ENCODE results near the gene INPPL1. TPM values are rescaled to one million over a fixed set of nuclear protein-coding genes. Genes with fewer than 3 reads are reported as not detected.

The INPPL1 gene
- total and polyA plus RNA-seq, 2 of the 13 experiments (the other 11 are each of a cell fraction or from before 2014, with no cell fraction given) = 29.1 to 66.9 TPM

GRCh38 chr11:72209101-72209500, 15.5 kb upstream of the INPPL1 start (continued):
- TF ChIP-seq MLLT10 (CRISPR knock-in tag; IDR thresholded peaks at IDR 0.05) = no peak
- TF ChIP-seq ZNF251 (CRISPR knock-in tag; IDR thresholded peaks at IDR 0.05) = no peak

DNA sequence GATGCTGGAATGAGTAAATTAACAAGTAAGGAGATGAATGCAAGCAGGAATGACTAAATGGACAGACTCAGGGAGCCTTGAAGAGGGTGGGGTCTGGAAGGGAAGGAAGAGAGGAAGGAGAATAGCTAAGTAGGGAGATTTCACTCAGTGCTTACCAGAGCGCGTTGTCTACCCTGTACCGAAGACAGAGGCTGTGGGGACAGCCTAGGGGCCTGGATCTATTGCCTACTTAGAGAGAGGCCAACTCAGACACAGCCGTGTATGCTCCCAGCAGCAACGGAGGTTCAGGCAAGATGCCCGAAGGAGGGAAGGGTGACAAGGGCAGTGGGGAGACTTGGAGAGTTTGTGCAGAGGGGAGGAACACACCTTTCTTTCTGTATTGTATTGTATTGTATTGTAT, 7.9 kb upstream of the INPPL1 start, which contains the start of gene FOLR2:
Gene FOLR2, plus strand, starts transcription at position 157 of the 400 bp plus-strand sequence. CDS start 1,791 bp downstream, outside the sequence.
- intact Hi-C loops (cut with micrococcal nuclease; ENCODE audit: unreplicated experiment) = no loop called here
- ChIA-PET CTCF (ENCODE audit: low intra/inter-chr PET ratio, low total read pairs) (no interaction called here), POLR2A (no interaction called here)
- FAIRE-seq (no peak), ATAC-seq (no peak), DNase-seq (ENCODE audit: low spot score) (no peak)
- Histone ChIP-seq H3K4me2 (ENCODE audit: low read depth, low read length) (no peak within 1 kb of the TSS), H3K27me3 (ENCODE audit: control insufficient read depth in 1 of 2, insufficient read depth in 2 of 2, low read length in 2 of 2) (peaks cover 3 to 26% of the 10 kb centered on the region in 2 experiments; a peak in 3 of 5 replicates), H3K4me1 (ENCODE audit: insufficient read depth, low read length) (peaks cover 6% of the 10 kb centered on the region), H3K9ac (ENCODE audit: insufficient read depth, low read depth, low read length) (no peak within 1 kb of the TSS), H4K20me1 (ENCODE audit: insufficient read depth, low read length) (no peaks in the 10 kb centered on the region), H3K9me3 (ENCODE audit: low read length) (no peaks in the 10 kb centered on the region), H3K36me3 (replicated peaks in 1 of 2; ENCODE audit: control insufficient read depth in 1 of 2, insufficient read depth in 2 of 2, low read length in 2 of 2) (no peaks in the 10 kb centered on the region), H3K27ac (ENCODE audit: extremely low read length, insufficient read depth, low read length) (no peak within 1 kb of the TSS), H3K79me2 (ENCODE audit: insufficient read depth, low read length) (no peaks in the 10 kb centered on the region), H3K4me3 (replicated peaks in 1 of 3; ENCODE audit: insufficient read depth in 1 of 3, low read depth in 2 of 3, low read length in 3 of 3) (no peak within 1 kb of the TSS), H2AFZ (ENCODE audit: low read length) (no peak within 1 kb of the TSS)
- in situ Hi-C loops (cut with HindIII; ENCODE audit: extremely low pct_ligation_motif_present, low pct_unique_long_range_greater_than_20kb) = no loop called here
- 50% methylated on average over 6 of the region's 6 CpGs for WGBS (ENCODE audit: low lambda C conversion rate)
- no TSS peak for BruUV-seq (replicated peaks)
- TF ChIP-seq HBP1 (CRISPR knock-in tag; IDR thresholded peaks at IDR 0.05; ENCODE audit: low read depth) (no peak), HOXA3 (CRISPR knock-in tag; IDR thresholded peaks at IDR 0.05) (no peak), MED8 (CRISPR knock-in tag; IDR thresholded peaks at IDR 0.05; ENCODE audit: insufficient replicate concordance) (no peak), ZFP36L1 (CRISPR knock-in tag; IDR thresholded peaks at IDR 0.05) (no peak), DZIP1 (CRISPR knock-in tag; IDR thresholded peaks at IDR 0.05) (no peak), ZNF124 (CRISPR knock-in tag; IDR thresholded peaks at IDR 0.05) (no peak), ZNF609 (CRISPR knock-in tag; IDR thresholded peaks at IDR 0.05; ENCODE audit: borderline replicate concordance) (no peak), ZNF281 (CRISPR knock-in tag; IDR thresholded peaks at IDR 0.05; ENCODE audit: borderline replicate concordance) (no peak), ZFP41 (CRISPR knock-in tag; IDR thresholded peaks at IDR 0.05; ENCODE audit: borderline replicate concordance) (no peak)
